Measurements from ENCODE around the gene SNTG2. TPM values are rescaled to one million over a fixed set of nuclear protein-coding genes. Genes with fewer than 3 reads are reported as not detected.

SNTG2 gene
- total RNA-seq, 4 donors from 2014 or later, result 1.9 to 14.0 (median 6.7) TPM

DNA sequence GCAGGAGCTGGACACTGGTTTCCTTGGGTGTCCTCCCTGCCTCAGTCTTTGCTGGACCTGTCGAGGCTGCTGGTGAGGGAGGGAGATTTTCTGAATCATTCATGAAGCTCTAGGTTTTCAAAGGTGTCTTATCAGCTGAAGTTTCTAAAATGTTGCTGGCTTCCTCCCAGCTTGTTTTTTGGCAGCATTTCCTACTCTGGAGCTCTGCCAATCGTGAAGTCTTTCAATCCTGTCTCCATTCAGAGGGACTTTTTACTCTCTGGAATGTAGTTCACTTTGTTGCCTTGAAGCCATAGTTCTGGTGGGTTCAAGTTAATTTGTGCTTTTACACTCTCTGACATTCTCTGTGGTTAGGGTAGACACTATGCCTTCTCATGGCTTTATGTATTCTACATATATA lies 23.9 kb downstream of the SNTG2 start:
- DNase-seq (ENCODE audit: low spot score), result no peak
- no peak for ATAC-seq (ENCODE audit: low FRiP score)
- TF ChIP-seq, protein P1, sequence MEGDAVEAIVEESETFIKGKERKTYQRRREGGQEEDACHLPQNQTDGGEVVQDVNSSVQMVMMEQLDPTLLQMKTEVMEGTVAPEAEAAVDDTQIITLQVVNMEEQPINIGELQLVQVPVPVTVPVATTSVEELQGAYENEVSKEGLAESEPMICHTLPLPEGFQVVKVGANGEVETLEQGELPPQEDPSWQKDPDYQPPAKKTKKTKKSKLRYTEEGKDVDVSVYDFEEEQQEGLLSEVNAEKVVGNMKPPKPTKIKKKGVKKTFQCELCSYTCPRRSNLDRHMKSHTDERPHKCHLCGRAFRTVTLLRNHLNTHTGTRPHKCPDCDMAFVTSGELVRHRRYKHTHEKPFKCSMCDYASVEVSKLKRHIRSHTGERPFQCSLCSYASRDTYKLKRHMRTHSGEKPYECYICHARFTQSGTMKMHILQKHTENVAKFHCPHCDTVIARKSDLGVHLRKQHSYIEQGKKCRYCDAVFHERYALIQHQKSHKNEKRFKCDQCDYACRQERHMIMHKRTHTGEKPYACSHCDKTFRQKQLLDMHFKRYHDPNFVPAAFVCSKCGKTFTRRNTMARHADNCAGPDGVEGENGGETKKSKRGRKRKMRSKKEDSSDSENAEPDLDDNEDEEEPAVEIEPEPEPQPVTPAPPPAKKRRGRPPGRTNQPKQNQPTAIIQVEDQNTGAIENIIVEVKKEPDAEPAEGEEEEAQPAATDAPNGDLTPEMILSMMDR (IDR thresholded peaks at IDR 0.05), result no peak

DNA sequence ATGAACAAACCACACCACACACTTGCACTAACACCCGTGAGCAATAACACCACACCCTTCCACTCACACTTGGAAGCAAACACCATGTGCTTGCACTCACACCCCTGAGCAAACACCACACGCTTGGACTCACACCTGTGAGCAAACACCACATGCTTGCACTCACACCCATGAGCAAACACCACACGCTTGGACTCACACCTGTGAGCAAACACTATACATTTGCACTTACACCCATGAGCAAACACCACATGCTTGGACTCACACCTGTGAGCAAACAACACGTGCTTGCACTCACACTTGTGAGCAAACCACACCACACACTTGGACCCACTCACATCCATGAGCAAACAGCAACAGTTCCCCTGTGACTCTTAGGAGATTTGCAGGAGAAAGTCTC lies 24.4 kb downstream of the SNTG2 start:
- DNase-seq (ENCODE audit: low spot score) (no peak), ATAC-seq (ENCODE audit: low FRiP score) (no peak)
- TF ChIP-seq, protein P1 (IDR thresholded peaks at IDR 0.05), result no peak

DNA sequence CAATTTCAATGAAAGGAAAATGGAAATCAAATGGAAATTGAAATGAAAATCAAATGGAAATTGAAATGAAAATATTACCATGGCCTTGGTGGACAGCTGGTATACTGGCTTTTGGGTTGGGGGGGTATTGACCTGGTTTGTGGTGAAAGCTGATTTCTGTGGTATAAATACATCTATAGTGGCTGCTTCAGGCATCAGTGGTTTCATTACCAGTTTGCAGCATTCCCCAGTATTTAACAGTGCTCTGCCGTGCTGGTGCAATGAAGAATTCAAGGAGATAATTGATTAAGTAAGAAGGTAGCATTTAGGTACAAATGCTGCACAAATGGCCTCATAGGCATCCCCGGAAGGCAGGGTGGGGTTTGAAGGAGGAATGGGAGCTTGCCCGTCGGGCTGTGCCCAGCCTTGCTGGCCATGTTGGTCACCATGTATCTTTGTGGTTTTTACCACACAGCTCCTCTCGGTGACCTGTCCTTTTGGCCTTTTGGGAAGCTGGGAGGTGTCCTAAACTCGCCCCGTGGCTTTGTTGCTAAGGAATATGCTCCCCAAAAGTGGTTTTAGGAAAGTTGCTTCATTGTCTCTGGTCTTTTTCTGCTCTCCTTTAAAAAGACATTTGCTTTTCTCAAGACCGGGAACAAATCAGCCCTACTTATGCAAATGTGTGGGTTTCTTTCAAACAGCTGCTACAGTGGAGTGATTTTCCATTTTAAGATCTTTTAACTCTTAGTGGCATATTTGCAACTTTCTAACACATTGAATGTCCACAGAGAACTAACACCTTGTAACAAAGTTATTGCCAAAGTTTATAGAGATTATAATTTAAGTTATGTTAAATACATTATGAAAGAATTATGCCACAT lies 28.6 kb downstream of the SNTG2 start:
- TF ChIP-seq, protein P1 (IDR thresholded peaks at IDR 0.05), result no peak
- DNase-seq (ENCODE audit: low spot score) (no peak), ATAC-seq (ENCODE audit: low FRiP score) (no peak)

DNA sequence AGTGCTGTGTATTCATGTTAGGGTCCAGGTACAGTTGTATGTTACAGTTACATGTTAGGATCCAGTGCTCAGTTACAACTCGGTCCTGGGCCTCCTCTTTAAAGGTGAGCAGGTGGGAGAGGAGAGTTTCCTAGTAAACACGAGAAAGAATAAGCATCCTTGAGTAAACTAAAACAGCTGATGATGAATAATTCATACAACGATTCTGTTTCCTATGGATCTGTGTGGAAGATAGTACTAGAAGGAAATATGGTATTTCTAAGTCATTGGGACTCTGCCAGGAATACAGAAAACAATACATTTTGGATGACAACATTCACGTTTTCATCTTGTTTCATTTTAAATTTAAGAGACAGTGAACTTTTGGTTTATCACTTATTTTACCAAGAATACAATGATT lies 29.5 kb downstream of the SNTG2 start:
- TF ChIP-seq, protein P1 (IDR thresholded peaks at IDR 0.05), result no peak
- no peak for DNase-seq (ENCODE audit: low spot score)
- no peak for ATAC-seq (ENCODE audit: low FRiP score)

DNA sequence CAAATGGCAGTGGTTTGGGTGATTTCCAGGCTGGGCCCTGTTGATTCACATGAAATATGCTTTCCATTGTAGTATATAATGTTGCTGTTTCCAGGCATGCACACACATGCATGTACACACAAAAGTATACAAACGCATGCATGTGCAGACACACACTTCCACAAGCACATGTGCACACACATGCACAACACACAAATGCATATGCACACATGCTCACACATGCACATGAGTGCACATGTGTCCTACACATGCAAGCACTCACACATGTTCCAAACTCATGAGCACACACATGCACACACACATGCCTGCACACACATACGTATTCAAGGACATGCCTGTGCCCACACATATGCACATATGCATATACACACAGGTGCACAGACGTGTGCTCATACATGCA lies 30.6 kb downstream of the SNTG2 start:
- DNase-seq (ENCODE audit: low spot score), result no peak
- no peak for ATAC-seq (ENCODE audit: low FRiP score)
- TF ChIP-seq, protein P1 (IDR thresholded peaks at IDR 0.05), result no peak

DNA sequence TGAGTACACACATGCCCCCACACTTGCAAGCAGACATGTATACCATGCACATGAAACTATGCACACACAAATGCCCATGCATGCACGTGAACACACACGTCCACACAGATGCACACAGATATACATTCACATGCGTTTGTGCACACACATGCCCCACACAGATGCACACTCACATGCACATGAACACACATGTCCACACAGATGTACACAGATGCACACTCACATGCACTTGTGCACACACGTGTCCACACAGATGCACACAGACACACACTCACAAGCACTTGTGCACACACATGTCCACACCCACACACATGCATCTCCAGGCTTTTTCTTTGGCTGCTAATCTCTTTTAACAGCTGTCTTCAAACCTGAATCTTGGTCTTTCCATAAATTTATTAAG lies 31.1 kb downstream of the SNTG2 start:
- TF ChIP-seq, protein P1 (IDR thresholded peaks at IDR 0.05), result no peak
- DNase-seq (ENCODE audit: low spot score) (no peak), ATAC-seq (ENCODE audit: low FRiP score) (no peak)

DNA sequence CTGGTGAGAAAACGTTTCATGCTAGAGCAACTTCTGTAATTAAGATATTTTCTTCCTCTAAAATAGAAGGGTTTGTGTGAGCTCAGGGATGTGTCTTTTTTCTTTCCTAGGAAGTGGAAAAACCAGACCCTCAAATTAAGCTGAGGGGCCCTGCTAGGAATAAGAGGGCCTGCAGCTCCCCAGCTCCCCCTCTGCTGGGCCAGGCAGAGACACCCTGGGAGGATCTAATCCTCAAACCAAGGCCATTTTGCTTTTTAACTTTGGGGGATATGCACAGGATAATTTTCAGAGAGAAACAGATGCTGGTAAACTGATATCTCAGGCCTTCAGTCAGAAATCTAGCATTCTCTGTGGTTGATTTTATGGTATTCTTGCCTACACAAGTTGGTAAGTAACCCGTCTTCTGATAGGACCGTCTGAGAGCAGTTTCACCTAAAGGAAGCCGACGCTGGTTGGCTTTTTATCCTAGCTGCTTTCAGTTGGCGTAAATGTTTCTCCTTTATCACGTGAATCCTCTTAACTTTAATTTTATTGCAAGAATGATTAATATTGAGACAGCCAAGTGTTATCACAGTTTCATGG lies 34.8 kb downstream of the SNTG2 start:
- TF ChIP-seq, protein P1 (IDR thresholded peaks at IDR 0.05), result no peak
- no peak for DNase-seq (ENCODE audit: low spot score)
- no peak for ATAC-seq (ENCODE audit: low FRiP score)

All from omental fat pad (tissue), 4 donors.